DMS53 treated with DMSO at 0.1 percent for 48 hours (cell line): ENCODE data around the gene OR4D9.
"Not testable (repeated sequence)": the region's sequence is repeated elsewhere in the genome, so short reads cannot be mapped to it uniquely, and the experiment has no call there.

Experiments
- DNase-seq: peaks from one replicate; lab custom pipeline; 2025; ENCODE audit not compliant: unreplicated experiment; lab: John Stamatoyannopoulos, UW

The OR4D9 gene

DNA sequence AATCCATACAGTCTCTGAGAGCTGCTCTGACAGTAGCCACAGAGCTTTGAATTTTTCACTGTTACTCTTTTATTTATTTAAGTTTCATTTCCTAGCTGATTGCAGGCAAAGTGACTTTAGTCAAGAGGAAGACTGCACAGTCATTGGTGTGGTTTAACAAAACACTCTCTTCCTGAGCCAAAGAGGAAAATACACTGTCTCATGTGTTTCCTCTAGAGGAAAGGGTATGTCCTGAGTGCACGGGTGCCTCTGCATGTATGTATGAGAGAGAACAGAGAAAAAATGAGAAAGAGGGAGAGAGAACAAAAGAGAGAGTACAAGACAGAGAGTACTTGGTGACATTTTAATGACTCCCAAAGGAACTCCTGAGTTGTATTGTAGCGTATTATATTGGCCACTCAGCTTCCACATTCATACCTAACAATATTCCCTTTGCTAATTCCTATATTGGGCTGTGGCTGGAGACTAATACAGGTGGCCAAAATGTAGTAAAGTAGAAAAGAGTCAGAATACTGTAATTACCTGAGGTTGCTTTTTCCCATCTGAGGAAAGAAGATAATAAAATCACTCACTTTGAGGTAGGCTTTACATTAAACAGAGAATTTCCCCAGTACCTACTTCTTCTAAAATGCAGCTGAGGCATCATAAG lies at the start of gene OR4D9:
Gene OR4D9, plus strand, starts transcription at position 599 of the 649 bp plus-strand sequence. CDS start 3,374 bp downstream, outside the sequence.
- no peak for DNase-seq

DNA sequence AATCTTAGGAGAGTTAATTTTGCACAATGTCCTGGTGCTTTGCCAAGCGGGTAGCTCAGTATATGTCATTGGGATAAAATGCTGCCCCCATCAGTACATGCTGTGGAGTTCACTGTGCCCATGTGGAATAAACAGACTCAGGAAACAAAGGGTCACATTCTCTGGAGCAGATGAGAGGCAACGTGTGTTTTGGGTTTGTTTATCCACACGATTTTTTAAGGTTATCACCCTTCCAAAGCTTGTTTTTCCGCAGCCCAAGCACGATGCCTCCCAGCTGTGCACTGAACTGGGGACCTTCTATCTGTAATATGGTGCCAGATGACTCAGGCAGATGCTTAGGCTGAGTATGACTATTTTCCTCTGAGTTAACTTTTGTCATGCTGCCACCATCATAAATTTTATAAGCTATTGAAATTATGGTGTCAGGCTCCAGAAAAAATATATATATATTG lies 48.1 kb upstream of the OR4D9 start:
- no peak for DNase-seq

DNA sequence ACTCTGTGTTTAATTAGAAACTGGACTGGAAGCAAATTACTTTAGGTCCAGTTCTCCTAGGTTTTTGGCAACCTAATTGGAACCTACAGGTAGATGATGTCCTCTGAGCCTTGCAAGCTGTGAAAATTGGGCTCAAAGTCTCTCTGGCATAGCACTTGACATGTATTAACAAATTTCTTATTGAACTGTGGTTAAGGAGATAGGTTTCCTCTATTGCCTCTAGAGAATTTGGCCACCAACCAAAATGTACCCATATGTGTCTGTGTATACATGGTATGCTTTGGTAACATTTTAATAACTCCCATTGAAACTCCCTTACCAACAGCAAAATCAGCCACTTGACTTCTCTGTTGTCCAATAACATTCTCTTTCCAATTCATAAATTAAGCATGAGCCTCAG lies 38.3 kb upstream of the OR4D9 start, which contains the start of gene OR4D10:
Gene OR4D10, plus strand, starts transcription at position 301 of the 400 bp plus-strand sequence. CDS start 4,115 bp downstream, outside the sequence.
- no peak for DNase-seq

GRCh38 chr11:59475176-59475575 lies 36.2 kb upstream of the OR4D9 start:
- no peak for DNase-seq

GRCh38 chr11:59479906-59480305 lies 31.4 kb upstream of the OR4D9 start:
- DNase-seq = no peak

DNA sequence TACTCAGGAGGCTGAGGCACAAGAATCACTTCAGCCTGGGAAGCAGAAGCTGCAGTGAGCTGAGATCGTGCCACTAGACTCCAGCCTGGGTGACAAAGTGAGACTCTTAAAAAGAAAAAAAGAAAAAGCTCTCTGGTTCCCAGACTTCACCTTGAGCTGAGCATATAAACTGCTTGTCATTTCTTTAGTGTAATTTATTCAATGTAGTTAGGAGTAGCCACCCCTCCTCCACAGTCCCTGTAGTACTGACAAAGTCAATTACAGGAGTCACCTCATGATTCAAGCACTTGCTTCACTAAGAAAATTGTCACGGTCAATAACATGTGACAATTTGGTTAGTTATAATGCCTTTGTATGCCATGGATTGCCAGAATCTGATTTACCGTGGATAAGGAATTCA lies 31.0 kb upstream of the OR4D9 start:
- no peak for DNase-seq

GRCh38 chr11:59501931-59502330 lies 9.4 kb upstream of the OR4D9 start:
- DNase-seq = no peak

DNA sequence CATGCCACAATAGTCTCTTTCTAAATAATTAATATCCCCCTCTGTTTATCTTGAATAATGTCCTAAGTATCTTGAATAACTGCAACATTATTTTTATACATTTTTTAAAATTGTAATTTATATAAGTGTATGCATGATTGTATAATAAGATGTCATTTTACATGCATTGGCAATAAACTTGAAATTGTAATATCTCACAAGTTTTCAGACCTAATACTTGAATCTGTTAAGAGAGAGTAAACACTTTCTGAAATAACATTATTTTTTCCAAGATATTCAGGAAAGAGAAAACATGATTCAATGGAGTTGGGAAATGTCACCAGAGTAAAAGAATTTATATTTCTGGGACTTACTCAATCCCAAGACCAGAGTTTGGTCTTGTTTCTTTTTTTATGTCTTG lies 8.1 kb upstream of the OR4D9 start, which contains the start of gene OR4D11:
Gene OR4D11, plus strand, starts transcription at position 301 of the 400 bp plus-strand sequence. Its CDS starts 0 bp downstream, at position 301.
- DNase-seq = no peak

DNA sequence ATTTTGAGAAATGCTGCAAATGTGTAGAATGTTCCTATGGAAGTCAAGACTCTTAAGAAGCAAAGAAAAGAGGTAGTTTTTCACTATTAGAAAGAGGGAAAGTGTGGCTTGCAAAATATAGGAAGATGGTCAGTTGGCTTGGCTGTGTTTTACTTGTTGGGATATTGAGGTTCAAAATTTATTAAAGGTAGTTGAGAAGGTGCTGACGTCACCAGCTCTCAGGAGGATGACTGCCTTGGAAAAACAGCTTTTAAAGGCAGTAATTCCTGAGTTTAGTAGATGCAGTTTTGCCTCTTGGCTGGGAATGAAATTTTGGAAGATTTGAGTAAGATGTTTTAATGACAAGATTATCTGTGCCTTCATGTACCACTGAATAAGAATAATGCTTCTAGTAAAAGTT lies 336 bp downstream of the OR4D9 start:
- DNase-seq = no peak

- DNase-seq = not testable (repeated sequence)
Measured at GRCh38 chr11:59520139-59520538, 8.8 kb downstream of the OR4D9 start.

GRCh38 chr11:59520741-59521140 lies 9.4 kb downstream of the OR4D9 start:
- DNase-seq = no peak

DNA sequence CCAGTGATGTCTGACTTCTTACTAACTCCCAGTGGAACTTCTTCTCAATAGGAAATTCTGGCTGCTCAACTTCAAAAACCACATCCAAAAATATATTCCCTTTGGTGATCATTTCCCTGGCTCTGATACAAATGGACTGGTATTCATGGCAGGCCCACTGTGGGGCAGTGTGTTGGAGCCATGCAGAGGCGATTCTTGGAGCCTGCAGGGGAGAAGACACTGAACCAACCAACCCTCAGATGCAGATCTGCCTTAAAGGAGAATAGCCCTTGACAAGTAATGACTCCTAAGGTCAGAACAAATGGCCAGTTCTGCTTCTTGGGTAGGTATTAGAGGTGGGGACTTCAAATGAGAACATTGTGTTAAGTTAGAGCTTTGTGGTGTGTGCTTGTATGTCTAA lies 12.2 kb downstream of the OR4D9 start:
- DNase-seq = no peak

DNA sequence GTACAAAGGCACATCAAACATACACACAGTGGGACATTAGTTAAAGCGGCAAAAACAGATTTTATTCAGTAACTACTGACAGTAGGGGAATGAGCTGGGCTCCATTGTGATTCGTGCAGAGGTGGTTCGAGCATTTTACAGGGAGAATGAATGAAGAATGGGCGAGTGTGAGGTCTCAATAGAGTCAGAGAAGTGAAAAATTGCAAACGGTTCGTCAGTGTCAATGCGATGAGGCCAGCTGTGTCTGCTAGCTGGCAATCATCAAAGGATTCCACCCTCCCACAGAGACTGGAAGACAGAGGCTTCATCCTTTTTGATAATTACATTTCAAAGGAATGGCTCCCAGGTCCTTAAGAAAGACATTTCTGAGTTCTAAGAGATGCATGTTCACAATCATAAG lies 17.4 kb downstream of the OR4D9 start:
- no peak for DNase-seq

DNA sequence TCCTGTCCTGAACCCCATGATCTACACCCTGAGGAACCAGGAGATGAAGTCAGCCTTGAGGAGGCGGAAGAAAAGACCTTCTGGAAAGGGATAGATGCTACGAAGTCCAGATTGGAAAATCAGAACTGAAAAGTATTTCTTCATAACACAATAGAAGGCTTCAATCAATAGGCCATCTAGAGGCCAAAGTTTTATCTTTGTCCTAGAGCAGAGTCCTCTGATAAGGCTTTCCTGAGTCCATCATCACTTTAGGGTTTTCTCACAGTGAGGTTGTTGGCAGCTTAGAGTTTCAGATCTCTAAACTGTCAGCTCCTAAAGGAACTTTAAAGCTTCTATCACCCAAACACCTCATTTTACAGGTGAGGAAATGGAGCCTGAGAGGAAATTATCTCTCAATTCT lies 21.3 kb downstream of the OR4D9 start:
- no peak for DNase-seq

- DNase-seq = no peak
Measured at GRCh38 chr11:59534676-59535075, 23.3 kb downstream of the OR4D9 start.

GRCh38 chr11:59542142-59542810 lies 30.9 kb downstream of the OR4D9 start:
- DNase-seq = no peak

DNA sequence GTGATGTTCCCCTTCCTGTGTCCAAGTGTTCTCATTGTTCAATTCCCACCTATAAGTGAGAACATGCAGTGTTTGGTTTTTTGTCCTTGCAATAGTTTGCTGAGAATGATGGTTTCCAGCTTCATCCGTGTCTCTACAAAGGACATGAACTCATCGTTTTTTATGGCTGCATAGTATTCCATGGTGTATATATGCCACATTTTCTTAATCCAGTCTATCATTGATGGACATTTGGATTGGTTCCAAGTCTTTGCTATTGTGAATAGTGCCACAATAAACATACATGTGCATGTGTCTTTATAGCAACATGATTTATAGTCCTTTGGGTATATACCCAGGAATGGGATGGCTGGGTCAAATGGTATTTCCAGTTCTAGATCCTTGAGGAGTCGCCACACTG lies 32.4 kb downstream of the OR4D9 start:
- not testable (repeated sequence) for DNase-seq

- no peak for DNase-seq
Measured at GRCh38 chr11:59544869-59545178, 33.5 kb downstream of the OR4D9 start.

DNA sequence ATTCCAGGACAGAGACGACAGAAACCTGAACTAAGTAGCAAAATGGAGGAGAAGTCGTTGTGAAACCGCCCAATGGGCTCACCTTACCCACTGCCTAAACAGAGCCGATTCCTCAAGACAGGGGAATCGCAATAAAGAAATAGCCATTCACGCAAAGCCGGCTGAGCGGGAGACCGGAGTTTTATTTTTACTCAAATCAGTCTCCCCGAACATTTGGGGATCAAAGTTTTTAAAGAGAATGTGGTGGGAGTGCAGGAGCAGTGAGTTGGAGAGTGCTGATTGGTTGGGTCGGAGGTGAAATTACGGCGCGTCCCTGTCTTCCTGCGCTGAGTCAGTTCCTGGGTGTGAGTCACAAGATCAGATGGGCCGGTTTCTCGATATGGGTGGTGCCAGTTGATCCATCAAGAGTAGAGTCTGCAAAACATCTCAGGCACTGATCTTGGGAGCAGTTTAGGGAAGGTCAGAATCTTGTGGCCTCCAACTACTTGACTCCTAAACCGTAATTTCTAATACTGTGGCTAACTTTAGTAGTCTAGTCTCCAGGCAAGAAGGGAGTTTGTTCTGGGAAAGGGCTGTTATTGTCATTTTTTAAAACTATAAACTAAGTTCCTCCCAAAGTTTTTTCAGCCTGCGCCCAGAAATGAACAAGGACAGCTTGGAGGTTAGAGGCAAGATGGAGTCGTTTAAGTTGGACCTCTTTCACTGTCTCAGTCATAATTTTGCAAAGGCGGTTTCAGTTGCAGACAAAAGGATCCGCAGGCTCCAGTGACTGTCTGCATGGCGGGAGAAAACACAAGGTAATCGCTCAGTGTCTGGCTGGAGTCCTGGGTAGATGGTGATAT lies 34.1 kb downstream of the OR4D9 start:
- no peak for DNase-seq

DNA sequence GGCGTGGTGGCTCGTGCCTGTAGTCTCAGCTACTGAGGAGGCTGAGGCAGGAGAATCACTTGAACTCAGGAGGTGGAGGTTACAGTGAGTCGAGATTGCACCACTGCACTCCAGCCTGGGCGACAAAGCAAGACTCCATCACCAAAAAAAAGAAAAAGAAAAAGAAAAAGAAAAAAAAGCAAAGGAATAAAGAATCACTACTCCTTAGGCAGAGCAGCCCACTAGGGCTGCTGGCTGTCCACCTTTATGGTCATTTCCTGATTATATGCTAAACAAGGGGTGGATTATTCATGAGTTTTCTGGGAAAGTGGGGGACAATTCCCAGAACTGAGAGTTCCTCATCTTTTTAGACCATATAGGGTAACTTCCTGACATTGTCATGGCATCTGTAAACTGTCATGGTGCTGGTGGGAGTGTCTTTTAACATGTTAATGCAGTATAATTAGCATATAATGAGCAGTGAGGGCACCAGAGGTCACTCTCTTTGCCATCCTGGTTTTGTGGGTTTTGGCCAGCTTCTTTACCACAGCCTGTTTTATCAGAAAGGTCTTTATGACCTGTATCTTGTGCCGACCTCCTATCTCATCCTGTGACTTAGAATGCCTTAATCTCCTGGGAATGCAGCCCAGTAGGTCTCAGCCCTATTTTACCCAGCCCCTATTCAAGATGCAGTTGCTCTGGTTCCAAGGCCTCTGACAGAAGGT lies 36.4 kb downstream of the OR4D9 start:
- not testable (repeated sequence) for DNase-seq

GRCh38 chr11:59548309-59548656 lies 36.9 kb downstream of the OR4D9 start:
- no peak for DNase-seq
